ENCODE results near the gene RHBDF1. TPM values are rescaled to one million over a fixed set of nuclear protein-coding genes. Genes with fewer than 3 reads are reported as not detected.

Gene RHBDF1
- total and polyA plus RNA-seq, 2 donors from 2014 or later, result 12.0 to 33.1 TPM

DNA sequence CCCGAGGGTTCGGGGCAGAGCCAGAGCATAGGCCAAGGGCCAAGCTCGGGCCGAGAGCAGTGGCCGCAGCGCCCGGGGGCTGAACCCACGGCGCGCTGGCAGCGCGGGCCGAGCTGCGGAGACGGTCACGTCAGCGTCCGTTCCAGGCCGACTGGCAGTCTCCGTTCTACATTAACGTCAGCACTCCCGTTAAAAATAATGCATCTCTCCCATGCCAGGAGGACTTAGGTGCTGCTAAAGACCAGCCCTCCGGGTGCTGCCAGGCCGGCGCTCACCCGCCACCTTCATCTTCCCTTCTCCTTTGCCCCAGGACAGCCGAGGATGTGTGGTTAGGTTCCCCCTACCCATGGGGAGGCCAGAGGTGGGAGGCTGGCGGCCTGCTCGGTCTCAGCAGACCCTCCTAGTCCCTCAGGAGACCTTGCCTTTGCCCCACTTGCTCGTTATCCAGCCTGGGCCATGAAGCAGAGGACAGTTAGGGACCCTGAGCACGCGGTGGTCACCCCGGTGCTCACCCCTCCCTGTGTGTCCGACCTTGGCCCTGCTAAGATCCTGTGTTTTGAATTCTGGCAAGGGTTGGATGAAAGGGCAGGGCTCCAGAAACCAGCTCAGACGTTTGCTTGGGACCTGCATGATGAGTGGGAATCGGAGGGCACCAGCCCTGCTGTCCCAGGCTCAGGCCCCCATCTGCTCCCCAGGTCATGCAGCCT, 6.2 kb upstream of the RHBDF1 start:
- FAIRE-seq (no peak), DNase-seq (peak in 1 of 5 donors; percentile 78)
- Histone ChIP-seq H3K9me3 (ENCODE audit: control insufficient read depth in 2 of 3, insufficient read depth in 1 of 3, low read length in 3 of 3) (no peaks in the 10 kb centered on the region), H3K27ac (ENCODE audit: low read depth in 2 of 2, low read length in 2 of 2) (peak overlapping the region; percentile 51 to 80), H3K4me3 (ENCODE audit: low read length in 3 of 3) (peak overlapping the region; percentile 58 to 86 (median 71)), H3K9ac (ENCODE audit: low read length in 3 of 3) (peak overlapping the region; percentile 33 to 84 (median 71)), H3K36me3 (ENCODE audit: control insufficient read depth in 2 of 3, insufficient read depth in 3 of 3, low read length in 3 of 3) (no peaks in the 10 kb centered on the region), H3K4me1 (ENCODE audit: control insufficient read depth in 2 of 3, insufficient read depth in 2 of 3, low read depth in 1 of 3, low read length in 3 of 3) (peaks cover 0 to 27% (median 5%) of the 10 kb centered on the region in 3 donors), H3K27me3 (ENCODE audit: control insufficient read depth, insufficient read depth, low read length) (no peaks in the 10 kb centered on the region)
- TF ChIP-seq, protein P1, sequence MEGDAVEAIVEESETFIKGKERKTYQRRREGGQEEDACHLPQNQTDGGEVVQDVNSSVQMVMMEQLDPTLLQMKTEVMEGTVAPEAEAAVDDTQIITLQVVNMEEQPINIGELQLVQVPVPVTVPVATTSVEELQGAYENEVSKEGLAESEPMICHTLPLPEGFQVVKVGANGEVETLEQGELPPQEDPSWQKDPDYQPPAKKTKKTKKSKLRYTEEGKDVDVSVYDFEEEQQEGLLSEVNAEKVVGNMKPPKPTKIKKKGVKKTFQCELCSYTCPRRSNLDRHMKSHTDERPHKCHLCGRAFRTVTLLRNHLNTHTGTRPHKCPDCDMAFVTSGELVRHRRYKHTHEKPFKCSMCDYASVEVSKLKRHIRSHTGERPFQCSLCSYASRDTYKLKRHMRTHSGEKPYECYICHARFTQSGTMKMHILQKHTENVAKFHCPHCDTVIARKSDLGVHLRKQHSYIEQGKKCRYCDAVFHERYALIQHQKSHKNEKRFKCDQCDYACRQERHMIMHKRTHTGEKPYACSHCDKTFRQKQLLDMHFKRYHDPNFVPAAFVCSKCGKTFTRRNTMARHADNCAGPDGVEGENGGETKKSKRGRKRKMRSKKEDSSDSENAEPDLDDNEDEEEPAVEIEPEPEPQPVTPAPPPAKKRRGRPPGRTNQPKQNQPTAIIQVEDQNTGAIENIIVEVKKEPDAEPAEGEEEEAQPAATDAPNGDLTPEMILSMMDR (IDR thresholded peaks at IDR 0.05; ENCODE audit: borderline replicate concordance, extremely low read depth, insufficient read depth), result no peak
- intact Hi-C loops (cut with DNase I), result no loop called here

DNA sequence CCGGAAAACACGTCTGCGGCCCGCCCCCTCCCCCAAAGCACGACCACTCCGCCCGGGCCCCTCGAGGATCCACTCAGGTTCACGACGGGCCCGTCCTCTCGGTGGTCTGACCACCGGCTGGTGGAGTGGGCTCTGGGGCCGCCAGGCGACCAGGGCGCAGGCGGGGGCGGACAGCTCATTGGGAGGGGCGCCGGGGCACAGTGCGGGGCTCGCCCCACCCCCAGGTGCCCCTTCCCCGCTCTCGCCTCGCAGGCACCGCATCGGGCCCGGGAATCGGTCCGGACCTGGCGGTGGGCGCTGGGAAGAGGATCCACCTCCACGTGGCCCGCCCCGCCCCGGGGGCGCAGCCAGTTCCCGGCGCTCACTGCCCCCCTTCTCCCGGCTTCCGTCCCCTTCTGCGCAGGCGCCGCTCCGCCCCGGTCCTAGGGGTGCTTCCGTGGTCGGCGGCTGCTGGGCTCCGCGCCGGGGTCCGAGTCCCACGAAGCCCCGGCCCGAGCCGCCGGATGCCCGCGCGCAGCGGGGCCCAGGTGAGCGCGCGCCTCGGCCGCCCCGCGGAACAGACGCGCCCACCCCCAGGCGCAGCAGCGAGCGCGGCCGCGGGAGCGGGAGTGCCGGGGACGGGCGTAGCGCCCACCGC, 5.5 kb upstream of the RHBDF1 start, which contains the start of gene MPG:
Gene MPG (plus strand): TSS at position 419 of the 637 bp plus-strand sequence. CDS start 85 bp downstream, at position 504.
- Histone ChIP-seq H3K27ac (ENCODE audit: low read depth in 2 of 2, low read length in 2 of 2) (peak within 1 kb of the TSS; percentile 78 to 80), H3K27me3 (ENCODE audit: control insufficient read depth, insufficient read depth, low read length) (no peaks in the 10 kb centered on the region), H3K4me3 (ENCODE audit: low read length in 3 of 3) (peak within 1 kb of the TSS; percentile 58 to 86 (median 71)), H3K36me3 (ENCODE audit: control insufficient read depth in 2 of 3, insufficient read depth in 3 of 3, low read length in 3 of 3) (no peaks in the 10 kb centered on the region), H3K4me1 (ENCODE audit: control insufficient read depth in 2 of 3, insufficient read depth in 2 of 3, low read depth in 1 of 3, low read length in 3 of 3) (peaks cover 1 to 29% (median 5%) of the 10 kb centered on the region in 3 donors), H3K9me3 (ENCODE audit: control insufficient read depth in 2 of 3, insufficient read depth in 1 of 3, low read length in 3 of 3) (no peaks in the 10 kb centered on the region), H3K9ac (ENCODE audit: low read length in 3 of 3) (peak within 1 kb of the TSS; percentile 33 to 84 (median 71))
- TF ChIP-seq, protein P1 (IDR thresholded peaks at IDR 0.05; ENCODE audit: borderline replicate concordance, extremely low read depth, insufficient read depth), result no peak
- intact Hi-C loops (cut with DNase I), result no loop called here
- peak; percentile 88 to 96 (median 89) for DNase-seq
- no peak for FAIRE-seq

DNA sequence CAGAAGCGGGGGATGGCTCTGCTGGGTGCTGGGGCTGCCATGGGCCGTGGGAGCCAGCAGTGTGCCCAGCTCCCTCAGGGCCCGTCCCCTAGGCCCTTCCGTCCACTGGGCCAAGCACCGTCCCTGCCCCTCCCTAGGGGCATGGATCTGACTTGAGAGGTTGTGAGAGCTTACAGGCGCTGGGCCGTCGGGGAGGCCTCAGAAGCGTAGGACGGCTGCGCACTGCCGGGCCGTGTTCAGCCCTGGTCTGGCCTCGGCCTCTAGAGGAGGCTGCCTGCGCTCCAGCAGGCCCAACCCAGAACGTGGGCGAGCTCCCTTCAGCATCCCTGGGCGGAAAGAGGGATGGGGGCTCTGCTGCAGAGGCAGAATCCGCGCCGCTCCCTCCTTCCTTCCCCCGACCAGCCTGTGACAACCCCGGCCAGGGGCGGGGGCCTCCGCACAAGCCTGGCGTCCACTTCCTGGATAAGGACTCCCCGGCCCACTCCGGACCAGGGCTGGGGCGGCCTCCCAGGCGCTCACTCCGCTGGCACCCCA, 4.9 kb upstream of the RHBDF1 start:
- no peaks in the 10 kb centered on the region for H3K36me3 ChIP-seq (ENCODE audit: control insufficient read depth in 2 of 3, insufficient read depth in 3 of 3, low read length in 3 of 3)
- no peak for FAIRE-seq
- peak overlapping the region; percentile 78 to 80 for H3K27ac ChIP-seq (ENCODE audit: low read depth in 2 of 2, low read length in 2 of 2)
- peak overlapping the region in 2 of 3 donors; percentile 19 to 32 for H3K9ac ChIP-seq (ENCODE audit: low read length in 3 of 3)
- peak; percentile 49 to 90 (median 78) for DNase-seq
- intact Hi-C loops (cut with DNase I), result no loop called here
- H3K4me3 ChIP-seq (ENCODE audit: low read length in 3 of 3), result peak overlapping the region in 2 of 3 donors; percentile 24 to 86
- TF ChIP-seq, protein P1 (IDR thresholded peaks at IDR 0.05; ENCODE audit: borderline replicate concordance, extremely low read depth, insufficient read depth), result no peak
- H3K27me3 ChIP-seq (ENCODE audit: control insufficient read depth, insufficient read depth, low read length), result no peaks in the 10 kb centered on the region
- H3K9me3 ChIP-seq (ENCODE audit: control insufficient read depth in 2 of 3, insufficient read depth in 1 of 3, low read length in 3 of 3), result no peaks in the 10 kb centered on the region
- peaks cover 3 to 32% (median 5%) of the 10 kb centered on the region in 3 donors for H3K4me1 ChIP-seq (ENCODE audit: control insufficient read depth in 2 of 3, insufficient read depth in 2 of 3, low read depth in 1 of 3, low read length in 3 of 3)

Measured in kidney (tissue), 14 donors.